Head of caudate nucleus (tissue), 42 donors: Measurements from ENCODE around the gene MYT1.
"Not testable (repeated sequence)": the region's sequence is repeated elsewhere in the genome, so short reads cannot be mapped to it uniquely, and the experiment has no call there.

Experiments used
- DNase-seq, 42 donors: peaks; one replicate each; pipeline versions ENCODE4 v3.0.0 to v3.0.0-alpha.2; 2020 to 2021; ENCODE audit warnings: mixed read lengths in 7 of 42
- intact Hi-C: fragments of 100-400 bp; cut with DNase I; formaldehyde crosslinking; loops from one replicate; pipeline ENCODE4 v1.15.0; 2022

The MYT1 gene

DNA sequence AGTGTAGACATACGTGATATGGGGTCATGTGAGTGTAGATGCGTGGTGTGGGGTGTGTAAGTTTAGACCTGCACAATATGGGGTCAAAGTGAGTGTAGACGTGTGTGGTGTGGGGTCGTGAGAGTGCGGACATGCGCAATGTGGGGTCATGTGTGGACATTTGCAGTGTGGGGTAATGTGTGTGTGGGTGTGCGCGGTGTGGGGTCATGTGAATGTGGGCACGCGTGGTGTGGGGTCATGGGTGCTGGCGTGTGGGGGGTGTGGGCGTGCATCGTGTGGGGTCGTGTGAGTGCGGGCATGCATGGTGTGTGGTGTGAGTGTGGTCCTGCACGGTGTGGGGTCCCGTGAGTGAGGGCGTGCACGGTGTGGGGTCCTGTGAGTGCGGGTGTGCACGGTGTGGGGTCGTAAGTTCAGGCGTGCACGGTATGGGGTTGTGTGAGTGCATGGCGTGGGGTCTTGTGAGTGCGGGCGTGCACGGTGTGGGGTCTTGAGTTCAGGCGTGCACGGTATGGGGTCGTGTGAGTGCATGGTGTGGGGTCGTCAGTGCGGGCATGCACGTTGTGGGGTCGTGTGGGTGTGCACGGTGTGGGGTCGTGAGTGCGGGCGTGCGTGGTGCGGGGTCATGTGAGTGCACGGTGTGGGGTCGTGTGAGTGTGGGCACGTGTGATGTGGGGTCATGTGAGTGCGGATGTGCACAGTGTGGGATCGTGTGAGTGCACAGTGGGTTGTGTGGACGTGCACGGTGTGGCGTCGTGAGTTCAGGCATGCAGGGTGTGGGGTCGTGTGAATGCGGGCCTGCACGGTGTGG, 105.6 kb downstream of the MYT1 start:
- DNase-seq: peak in 1 of 42 donors; percentile 17
- intact Hi-C loops: no loop called here

- DNase-seq: no peak
- intact Hi-C loops: no loop called here
Observed at GRCh38 chr20:64271636-64272035, 107.4 kb downstream of the MYT1 start.

GRCh38 chr20:64273109-64273508, 108.9 kb downstream of the MYT1 start:
- intact Hi-C loops: no loop called here
- peak in 2 of 42 donors; percentile 28 to 50 for DNase-seq

GRCh38 chr20:64276817-64277216, 112.6 kb downstream of the MYT1 start:
- intact Hi-C loops: no loop called here
- DNase-seq: peak in 1 of 42 donors; percentile 44

GRCh38 chr20:64277571-64278316, 113.5 kb downstream of the MYT1 start:
- no peak for DNase-seq
- intact Hi-C loops: no loop called here

DNA sequence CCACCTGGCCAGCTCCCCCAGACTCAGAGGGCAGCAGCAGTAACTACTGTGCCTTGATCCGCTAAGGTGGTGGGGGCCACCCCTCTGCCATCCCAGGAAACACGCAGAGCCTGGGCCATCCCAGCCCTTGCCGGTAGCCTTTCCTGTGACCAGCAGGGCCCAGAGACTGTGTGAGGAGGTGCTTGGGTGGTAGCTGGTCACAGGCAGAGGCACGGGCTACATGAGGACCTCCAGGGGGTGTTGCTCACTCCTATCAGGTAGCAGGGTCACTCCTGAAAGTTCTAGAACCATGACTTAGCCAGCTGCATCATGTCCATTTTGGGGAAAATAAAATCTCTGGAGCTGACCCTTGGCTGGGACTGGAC, 114.0 kb downstream of the MYT1 start:
- no peak for DNase-seq
- intact Hi-C loops: no loop called here

- no peak for DNase-seq
- intact Hi-C loops: no loop called here
Observed at GRCh38 chr20:64279826-64280459, 115.7 kb downstream of the MYT1 start.

GRCh38 chr20:64280460-64280843, 116.2 kb downstream of the MYT1 start:
- no peak for DNase-seq
- intact Hi-C loops: no loop called here

GRCh38 chr20:64283646-64284045, 119.4 kb downstream of the MYT1 start:
- intact Hi-C loops: no loop called here
- DNase-seq: no peak

DNA sequence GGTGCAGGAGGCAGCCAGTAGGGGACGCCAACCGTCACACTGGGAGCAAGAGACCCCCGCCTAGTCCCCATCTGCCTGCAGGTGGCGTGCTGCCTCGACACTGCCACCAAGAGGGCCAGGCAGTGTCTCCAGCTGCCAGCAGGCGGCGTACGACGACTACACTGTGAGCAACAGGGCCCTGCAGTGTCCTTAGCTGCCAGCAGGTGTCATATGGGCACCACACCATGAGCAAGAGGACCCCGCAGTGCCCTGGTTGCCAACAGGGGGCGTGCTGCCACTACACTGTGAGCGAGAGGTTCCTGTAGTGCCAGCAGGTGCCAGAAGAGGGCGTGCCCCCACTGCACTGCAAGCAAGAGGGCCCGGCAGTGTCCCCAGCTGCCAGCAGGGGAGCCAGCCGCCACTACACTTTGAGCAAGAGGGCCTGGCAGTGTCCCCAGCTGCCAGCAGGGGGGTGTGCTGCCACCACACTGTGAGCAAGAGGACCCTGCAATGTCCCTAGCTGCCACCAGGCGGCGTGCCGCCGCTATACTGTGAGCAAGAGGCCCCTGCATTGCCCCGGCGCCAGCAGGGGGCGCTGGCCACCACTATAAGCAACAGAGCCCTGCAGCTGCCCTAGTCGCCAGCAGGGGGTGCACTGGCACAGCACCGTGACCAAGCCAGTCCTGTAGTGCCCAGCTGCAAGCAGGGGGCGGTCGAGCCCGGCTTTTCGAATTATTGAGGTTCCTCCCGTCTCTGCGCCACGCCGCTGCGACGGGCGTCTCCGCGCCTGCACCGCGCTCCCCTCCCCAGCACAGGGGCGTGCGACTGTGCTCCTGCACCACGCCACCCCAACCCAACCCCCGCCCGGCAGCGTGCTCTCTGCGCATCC, 121.6 kb downstream of the MYT1 start:
- intact Hi-C loops: not testable (repeated sequence)
- peak; percentile 35 to 93 (median 82) for DNase-seq

DNA sequence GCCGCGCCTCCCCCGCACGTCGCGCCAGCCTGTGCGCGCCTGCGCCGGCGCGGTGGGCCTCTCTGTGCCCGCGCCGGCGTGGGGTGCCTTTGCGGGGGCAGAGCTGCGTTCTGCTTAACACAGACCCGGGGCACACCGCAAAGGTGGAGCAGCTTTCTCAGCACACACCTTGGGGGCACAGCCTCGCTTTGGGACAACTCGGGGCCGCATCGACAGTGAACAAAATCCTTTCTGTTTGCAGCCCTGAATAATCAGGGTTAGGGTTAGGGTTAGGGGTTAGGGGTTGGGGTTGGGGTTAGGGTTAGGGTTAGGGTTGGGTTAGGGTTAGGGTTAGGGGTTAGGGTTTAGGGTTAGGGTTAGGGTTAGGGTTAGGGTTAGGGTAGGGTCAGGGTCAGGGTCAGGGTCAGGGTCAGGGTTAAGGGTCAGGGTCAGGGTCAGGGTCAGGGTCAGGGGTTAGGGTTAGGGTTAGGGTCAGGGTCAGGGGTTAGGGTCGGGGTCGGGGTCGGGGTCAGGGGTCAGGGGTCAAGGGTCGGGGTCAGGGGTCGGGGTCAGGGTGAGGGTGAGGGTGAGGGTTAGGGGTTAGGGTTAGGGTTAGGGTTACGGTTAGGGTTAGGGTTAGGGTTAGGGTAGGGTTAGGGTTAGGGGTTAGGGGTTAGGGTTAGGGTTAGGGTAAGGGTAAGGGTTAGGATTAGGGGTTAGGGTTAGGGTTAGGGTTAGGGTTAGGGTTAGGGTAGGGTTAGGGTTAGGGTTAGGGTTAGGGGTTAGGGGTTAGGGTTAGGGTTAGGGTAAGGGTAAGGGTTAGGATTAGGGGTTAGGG, 122.4 kb downstream of the MYT1 start:
- intact Hi-C loops: not testable (repeated sequence)
- DNase-seq: peak in 1 of 42 donors; percentile 46

DNA sequence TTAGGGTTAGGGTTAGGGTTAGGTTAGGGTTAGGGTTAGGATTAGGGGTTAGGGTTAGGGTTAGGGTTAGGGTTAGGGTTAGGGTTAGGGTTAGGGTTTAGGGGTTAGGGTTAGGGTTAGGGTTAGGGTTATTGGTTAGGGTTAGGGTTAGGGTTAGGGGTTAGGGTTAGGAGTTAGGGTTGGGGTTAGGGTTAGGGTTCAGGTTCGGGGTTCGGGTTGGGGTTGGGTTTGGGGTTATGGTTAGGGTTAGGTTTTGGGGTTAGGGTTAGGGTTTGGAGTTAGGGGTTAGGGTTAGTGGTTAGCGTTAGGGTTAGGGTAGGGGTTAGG, 123.0 kb downstream of the MYT1 start:
- DNase-seq, intact Hi-C loops: not testable (repeated sequence)
